Heart left ventricle (tissue), 16 donors: ENCODE measurements around the gene MSI2. TPM values are rescaled to one million over a fixed set of nuclear protein-coding genes. Genes with fewer than 3 reads are reported as not detected.

ENCODE experiments used
- ATAC-seq, 4 donors: fragments of 200-7000 bp; cut with Tn5 transposase; one replicate each; pipeline ENCODE4 v1.9.1; 2020 to 2022; ENCODE audit warnings: moderate library complexity in 4 of 4, mild to moderate bottlenecking in 3 of 4, moderate number of reproducible peaks in 1 of 4
- DNase-seq, 5 donors: peaks; one replicate each; pipeline ENCODE4 v3.0.0-alpha.2; 2020
- H3K27ac ChIP-seq, 12 donors: fragments of 200-600 bp; sonication (generic) in 4 of 12; one replicate each; pipeline versions ENCODE4 v1.5.0 to v1.8.0; 2016 to 2022; ENCODE audit warnings: mild to moderate bottlenecking in 2 of 12
- H3K27me3 ChIP-seq, 9 donors: fragments of 200-600 bp; sonication (generic) in 2 of 9; one replicate each; pipeline versions ENCODE4 v1.5.1 to v1.8.0; 2016 to 2022; ENCODE audit warnings: mild to moderate bottlenecking in 3 of 9
- H3K36me3 ChIP-seq, 9 donors: fragments of 200-600 bp; sonication (generic) in 2 of 9; one replicate each; pipeline versions ENCODE4 v1.5.0 to v1.8.0; 2018 to 2022; ENCODE audit warnings: mild to moderate bottlenecking in 2 of 9
- H3K4me1 ChIP-seq, 12 donors: fragments of 200-600 bp; sonication (generic) in 4 of 12; one replicate each; pipeline versions ENCODE4 v1.5.0 to v1.8.0; 2016 to 2022; ENCODE audit warnings: mild to moderate bottlenecking in 3 of 12
- H3K4me3 ChIP-seq, 12 donors: fragments of 200-600 bp; sonication (generic) in 4 of 12; one replicate each; pipeline versions ENCODE4 v1.5.0 to v1.8.0; 2017 to 2022; ENCODE audit warnings: mild to moderate bottlenecking in 9 of 12, moderate library complexity in 4 of 12
- H3K9me3 ChIP-seq, 12 donors: fragments of 200-600 bp; sonication (generic) in 4 of 12; one replicate each; pipeline versions ENCODE4 v1.5.0 to v1.8.0; 2016 to 2022; ENCODE audit warnings: mild to moderate bottlenecking in 1 of 12
- CTCF ChIP-seq, 12 donors: fragments of 200-600 bp; sonication (generic) in 4 of 12; IDR thresholded peaks; one replicate each; pipeline versions ENCODE4 v1.5.0 to v1.8.0; 2018 to 2022; ENCODE audit warnings: antibody characterized with exemption in 12 of 12, mild to moderate bottlenecking in 5 of 12
- POLR2A ChIP-seq, 2 donors: fragments of 450-650 bp; IDR thresholded peaks; one replicate each; pipeline ENCODE4 v1.6.1; 2017; ENCODE audit warnings: antibody characterized with exemption in 2 of 2, mild to moderate bottlenecking in 2 of 2, moderate library complexity in 2 of 2
- WGBS, 4 donors: extraction: QIAGEN DNeasy Blood & Tissue Kit in 2 of 4; methylation state at CpG; one replicate each; pipeline versions ENCODE4 v1.1.5 to v1.1.7; 2013 to 2018; 5-methylcytosine and 5-hydroxymethylcytosine counted together
- intact Hi-C, 10 donors: fragments of 100-400 bp; cut with DNase I; formaldehyde crosslinking; loops; one replicate each; pipeline versions ENCODE4 v1.11.1 to v1.14.2; 2022
- polyA plus RNA-seq, 2 donors: library from polyadenylated mRNA; stranded (reverse); fragments of 200-250 nt; gene quantifications; one replicate each; pipeline ENCODE4 v1.2.3, GENCODE V29; 2013
- total RNA-seq, 9 donors: library from RNA; depleted of rRNA in 2 of 9; stranded (reverse); fragments of >200 nt in 2 of 9; fragmentation: NEBNext Ultra II Directional in 3 of 9; extraction: Animal tissue kit (Norgen Biotek cat#: 25700) in 3 of 9; gene quantifications; one replicate each; pipeline versions ENCODE4 v1.1.0 to v1.2.4, GENCODE V29; 2016 to 2023
- donor health status: ischemic (EF 13 %, LVEDD 7.1; RV severe dilation, severe dysfunction).
- donor health status: healthy with polysubstance abuse.
- donor health status: DM: no; HTN: yes; CAD: no.
- donor health status: DM: no; HTN: no; CAD: no.
- donor health status: ischemic (EF 25% LVEDD 6.9; RV normal size, moderate dysfunction).
- donor health status: ischemic (EF 25% LVEDD 5.7; RV mildly dilated, moderate dysfunction).
- donor health status: healthy.
- donor health status: DM: yes; HTN: yes; CAD: no.
- donor health status: ischemic (EF 35%, LVEDD 5.7; RV mildly dilated, moderate dysfunction).
- donor health status: nonischemic (EF 11% LVEDD 7.7; RV severe dilation, severe dysfunction).
- donor health status: DM: yes; HTN: yes; CAD: no.
- donor health status: PGD.
- donor health status: ischemic (EF 29% LVEDD 5.4; RV normal size, mild dysfunction).
- donor health status: nonischemic (EF 23%, LVEDD 6.1; RV moderate dilation, normal function).

MSI2 gene
- total and polyA plus RNA-seq, 11 donors = 35.9 to 120 (median 104) TPM

GRCh38 chr17:57597531-57598453 is 341.5 kb downstream of the MSI2 start:
- WGBS, 4 donors = 57 to 65% (median 63%) methylated on average over 8 of the region's 8 CpGs
- ATAC-seq = peak in 3 of 4 donors; percentile 40 to 79 (median 76)
- peaks cover 0 to 63% (median 24%) of the 10 kb centered on the region in 12 donors for H3K4me1 ChIP-seq

GRCh38 chr17:57599271-57600045 is 343.1 kb downstream of the MSI2 start:
- no peak for ATAC-seq

More at GRCh38 chr17:57597531-57598453, 341.5 kb downstream of the MSI2 start:
- no peaks in the 10 kb centered on the region for H3K27me3 ChIP-seq
- peaks cover 0 to 13% (median 0%) of the 10 kb centered on the region in 12 donors for H3K9me3 ChIP-seq
- H3K27ac ChIP-seq = peak overlapping the region in 5 of 12 donors; percentile 30 to 84 (median 49)
- TF ChIP-seq POLR2A (IDR thresholded peaks at IDR 0.05) (no peak), CTCF (IDR thresholded peaks at IDR 0.05) (peak; percentile 76 to 92 (median 85))
- peak in 4 of 5 donors; percentile 72 to 80 (median 76) for DNase-seq
- intact Hi-C loops = loop anchor here (1.0 to 10.0 kb wide), 15 partner anchors 73 to 355 kb away; partner anchors contain the start of gene CCDC182 (in 8 of the 10)
- H3K36me3 ChIP-seq = no peaks in the 10 kb centered on the region
- no peak overlapping the region for H3K4me3 ChIP-seq

GRCh38 chr17:57600074-57600473 is 343.8 kb downstream of the MSI2 start:
- 60 to 88% (median 81%) methylated on average over 1 of the region's 1 CpG for WGBS, 4 donors
- intact Hi-C loops = loop anchor here in 2 of 10 donors (2.0 to 10.0 kb wide), 3 partner anchors 73 to 515 kb away; partner anchors contain the start of gene SRSF1 (in 1 of the 2)
- Histone ChIP-seq H3K27ac (peak overlapping the region in 7 of 12 donors; percentile 24 to 84 (median 39)), H3K36me3 (no peaks in the 10 kb centered on the region), H3K4me3 (no peak overlapping the region), H3K4me1 (peaks cover 3 to 78% (median 33%) of the 10 kb centered on the region in 12 donors), H3K27me3 (no peaks in the 10 kb centered on the region), H3K9me3 (peaks cover 0 to 5% (median 0%) of the 10 kb centered on the region in 12 donors)
- no peak for TF ChIP-seq CTCF (IDR thresholded peaks at IDR 0.05)
- no peak for TF ChIP-seq POLR2A (IDR thresholded peaks at IDR 0.05)
- ATAC-seq (no peak), DNase-seq (no peak)

More at GRCh38 chr17:57599271-57600045, 343.1 kb downstream of the MSI2 start:
- peaks cover 0 to 11% (median 0%) of the 10 kb centered on the region in 12 donors for H3K9me3 ChIP-seq
- H3K4me1 ChIP-seq = peaks cover under 1 to 72% (median 28%) of the 10 kb centered on the region in 12 donors
- H3K4me3 ChIP-seq = no peak overlapping the region
- WGBS, 4 donors = 82 to 91% (median 84%) methylated on average over 8 of the region's 8 CpGs
- H3K27ac ChIP-seq = peak overlapping the region in 8 of 12 donors; percentile 2 to 84 (median 40)
- no peaks in the 10 kb centered on the region for H3K27me3 ChIP-seq
- intact Hi-C loops = loop anchor here (2.0 to 10.0 kb wide), 15 partner anchors 71 to 515 kb away; partner anchors contain the start of genes CCDC182 (in 8 of the 10) and SRSF1 (in 1 of the 10)
- DNase-seq = no peak
- TF ChIP-seq CTCF (IDR thresholded peaks at IDR 0.05) (no peak), POLR2A (IDR thresholded peaks at IDR 0.05) (no peak)
- H3K36me3 ChIP-seq = no peaks in the 10 kb centered on the region
